HG02588 (cell line): ENCODE results near the gene LAMB1.
"Not testable (repeated sequence)": the region's sequence is repeated elsewhere in the genome, so short reads cannot be mapped to it uniquely, and the experiment has no call there.

Experiments used
- ATAC-seq: cut with Tn5 transposase; IDR thresholded peaks from one replicate; pipeline ENCODE4 v1.9.1; 2021; ENCODE audit warnings: mild to moderate bottlenecking, moderate library complexity; ENCODE audit not compliant: unreplicated experiment

LAMB1 gene

DNA sequence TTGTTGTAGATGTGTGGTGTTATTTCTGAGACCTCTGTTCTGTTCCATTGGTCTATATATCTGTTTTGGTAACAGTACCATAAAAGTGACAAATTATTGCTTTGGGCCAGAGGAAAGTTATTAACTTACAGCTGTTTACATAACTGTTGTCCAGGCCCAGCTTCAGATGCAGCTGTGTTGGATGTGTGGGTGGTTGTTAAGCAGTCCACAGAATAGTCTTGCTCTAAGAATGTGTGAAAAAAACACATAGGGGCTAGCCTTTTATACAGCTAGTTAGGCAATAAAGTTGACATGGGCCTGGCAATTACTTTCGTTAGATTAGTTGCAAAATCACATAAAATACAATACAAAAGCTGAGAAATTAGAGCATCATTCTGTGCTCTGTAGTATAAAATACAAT lies 80.1 kb downstream of the LAMB1 start:
- ATAC-seq, result no peak

GRCh38 chr7:107921826-107922225 lies 81.1 kb downstream of the LAMB1 start:
- not testable (repeated sequence) for ATAC-seq

DNA sequence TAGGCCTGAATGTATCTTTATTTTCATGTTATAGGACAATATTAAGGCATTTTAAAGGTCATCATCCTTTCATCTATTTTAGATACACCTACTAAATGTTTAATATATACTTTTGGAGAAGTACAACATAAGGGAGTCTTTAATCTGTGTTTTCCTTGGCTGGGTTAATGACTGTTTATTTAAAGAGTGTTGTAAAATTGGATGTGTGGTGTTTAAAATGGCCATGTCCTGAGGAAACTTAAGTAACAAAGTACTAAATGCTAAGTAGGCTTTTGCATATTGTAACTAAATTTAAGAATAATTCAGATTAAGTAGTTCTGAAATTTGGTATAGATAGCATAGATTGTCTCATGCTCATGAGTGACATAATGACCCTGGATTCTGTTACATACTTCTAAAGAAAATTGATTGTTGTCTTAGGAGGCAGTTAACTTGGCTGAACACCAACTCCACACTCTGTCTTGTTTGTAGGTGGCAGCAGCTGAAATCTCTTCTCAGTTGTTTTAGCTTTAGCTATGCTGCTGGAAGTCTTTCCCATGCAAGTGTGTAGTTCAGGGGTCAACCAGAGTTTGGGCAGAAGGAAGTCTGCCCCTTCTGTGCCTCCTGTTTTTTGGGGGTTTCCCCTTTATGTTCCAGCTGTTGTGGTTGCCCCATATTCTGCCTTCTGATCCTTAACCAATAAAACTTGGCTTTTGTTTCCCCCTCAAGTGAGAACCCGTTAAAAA lies 82.8 kb downstream of the LAMB1 start:
- no peak for ATAC-seq

DNA sequence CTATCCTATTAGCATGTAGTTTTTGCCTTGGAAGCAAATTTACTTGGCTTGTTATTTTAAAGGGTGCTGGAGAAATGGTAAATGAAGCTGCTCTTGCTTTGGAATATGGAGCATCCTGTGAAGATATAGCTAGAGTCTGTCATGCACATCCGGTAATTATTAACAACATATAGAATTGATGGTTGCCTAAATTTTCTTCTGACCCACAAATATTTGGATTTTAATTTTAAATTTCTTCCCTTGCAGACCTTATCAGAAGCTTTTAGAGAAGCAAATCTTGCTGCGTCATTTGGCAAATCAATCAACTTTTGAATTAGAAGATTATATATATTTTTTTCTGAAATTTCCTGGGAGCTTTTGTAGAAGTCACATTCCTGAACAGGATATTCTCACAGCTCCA lies 84.0 kb downstream of the LAMB1 start:
- no peak for ATAC-seq

- ATAC-seq, result peak; percentile 88
These were observed 85.0 kb downstream of the LAMB1 start for GRCh38 chr7:107917763-107918651.

DNA sequence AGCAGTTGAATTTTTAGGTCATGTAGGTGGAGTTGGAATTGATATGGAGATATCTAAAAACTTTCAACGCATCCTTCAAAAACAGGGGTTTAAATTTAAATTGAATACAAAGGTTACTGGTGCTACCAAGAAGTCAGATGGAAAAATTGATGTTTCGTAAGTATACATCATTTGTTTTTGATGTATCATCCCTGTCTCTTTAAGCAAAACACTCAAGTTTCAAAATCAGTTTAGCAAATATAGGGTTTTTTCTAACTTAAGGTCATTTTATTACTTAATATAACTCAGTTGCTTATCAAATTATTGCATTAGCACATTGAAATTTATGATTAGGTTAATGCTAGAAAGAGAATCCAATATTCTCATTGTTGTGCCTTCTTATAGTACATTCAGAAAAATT lies 87.4 kb downstream of the LAMB1 start:
- no peak for ATAC-seq

- no peak for ATAC-seq
These were observed 88.1 kb downstream of the LAMB1 start for GRCh38 chr7:107914831-107915230.

- no peak for ATAC-seq
These were observed 89.1 kb downstream of the LAMB1 start for GRCh38 chr7:107913851-107914250.

GRCh38 chr7:107911981-107912380 lies 91.0 kb downstream of the LAMB1 start:
- no peak for ATAC-seq

DNA sequence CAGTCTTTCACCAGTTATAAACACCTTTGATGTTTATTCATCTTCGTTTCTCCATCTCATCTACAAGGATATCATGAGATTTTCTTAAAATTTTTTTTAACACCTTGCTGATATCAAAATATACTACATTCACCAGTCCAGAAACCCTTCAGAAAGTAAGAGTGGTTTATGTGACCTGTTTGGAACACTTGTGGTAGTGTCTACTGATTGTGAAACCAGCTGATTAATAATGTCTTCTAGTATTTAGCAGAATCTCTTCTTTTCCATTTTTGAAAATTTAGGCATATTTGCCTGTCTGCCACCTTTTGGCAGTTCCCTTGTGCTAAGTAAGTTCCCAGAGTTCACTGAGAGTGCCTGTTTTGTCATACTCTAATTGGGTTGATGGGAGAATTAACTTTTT lies 93.5 kb downstream of the LAMB1 start:
- ATAC-seq, result no peak

DNA sequence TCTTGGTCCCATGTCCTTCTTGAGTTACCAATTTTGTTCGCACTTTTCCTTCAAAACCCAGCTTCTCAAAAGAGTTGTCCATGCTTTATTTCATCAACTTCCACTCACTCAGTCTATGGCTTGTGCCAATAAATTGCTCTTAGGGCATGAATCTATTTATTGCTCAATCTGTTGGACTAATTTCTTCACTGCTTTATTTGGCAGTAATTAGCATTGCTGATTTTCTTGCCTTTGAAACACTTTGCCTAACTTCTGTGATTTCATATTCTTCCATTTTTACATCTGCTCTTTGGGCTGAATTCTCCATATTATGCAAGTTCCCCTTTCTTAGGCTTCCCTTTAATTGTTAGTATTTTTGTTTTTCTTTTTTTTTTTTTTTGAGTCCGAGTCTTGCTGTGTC lies 95.2 kb downstream of the LAMB1 start:
- no peak for ATAC-seq

- no peak for ATAC-seq
These were observed 100.6 kb downstream of the LAMB1 start for GRCh38 chr7:107902381-107902780.

GRCh38 chr7:107900496-107901015 lies 102.4 kb downstream of the LAMB1 start:
- ATAC-seq, result no peak

GRCh38 chr7:107898997-107899594 lies 103.9 kb downstream of the LAMB1 start:
- no peak for ATAC-seq

DNA sequence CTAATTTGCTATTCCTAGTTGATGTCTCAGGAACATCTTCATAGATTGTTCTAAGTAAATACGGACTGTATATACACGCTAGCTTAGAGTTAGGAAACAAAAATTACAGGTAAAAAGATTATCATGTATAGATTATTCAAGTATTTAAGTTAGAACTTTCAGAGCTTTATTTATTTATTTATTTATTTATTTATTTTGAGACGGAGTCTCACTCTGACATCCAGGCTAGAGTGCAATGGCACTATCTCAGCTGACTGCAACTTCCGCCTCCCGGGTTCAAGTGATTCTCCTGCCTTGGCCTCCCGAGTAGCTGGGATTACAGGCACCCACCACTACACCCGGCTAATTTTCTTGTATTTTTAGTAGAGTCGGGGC lies 110.6 kb downstream of the LAMB1 start:
- not testable (repeated sequence) for ATAC-seq

- ATAC-seq, result peak; percentile 22
These were observed 111.2 kb downstream of the LAMB1 start for GRCh38 chr7:107891636-107892366.

- ATAC-seq, result peak; percentile 99
These were observed 111.9 kb downstream of the LAMB1 start, which contains the start of gene DLD for GRCh38 chr7:107890962-107891635. TSS of gene DLD (plus strand) at chr7:107891183. CDS start at chr7:107891251, 68 bp downstream.

GRCh38 chr7:107890493-107890961 lies 112.4 kb downstream of the LAMB1 start:
- peak; percentile 1 for ATAC-seq

- no peak for ATAC-seq
These were observed 113.0 kb downstream of the LAMB1 start for GRCh38 chr7:107889992-107890391.

DNA sequence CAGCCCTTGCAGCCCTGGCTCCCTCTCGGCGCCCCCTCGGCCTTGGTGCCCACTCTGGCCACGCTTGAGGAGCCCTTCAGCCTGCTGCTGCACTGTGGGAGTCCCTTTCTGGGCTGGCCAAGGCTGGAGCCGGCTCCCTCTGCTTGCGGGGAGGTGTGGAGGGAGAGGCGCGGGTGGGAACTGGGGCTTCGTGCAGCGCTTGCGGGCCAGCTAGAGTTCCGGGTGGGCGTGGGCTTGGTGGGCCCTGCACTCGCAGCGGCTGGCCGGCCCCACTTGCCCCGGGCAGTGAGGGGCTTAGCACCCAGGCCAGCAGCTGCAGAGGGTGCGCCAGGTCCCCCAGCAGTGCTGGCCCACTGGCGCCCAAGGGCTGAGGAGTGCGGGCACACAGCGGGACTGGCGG lies 115.1 kb downstream of the LAMB1 start:
- not testable (repeated sequence) for ATAC-seq
